Stimulated activated naive CD4-positive, alpha-beta T cell (primary cell): ENCODE results near the gene CFAP45.

Source experiments
- DNase-seq, 6 experiments: peaks; one replicate each; lab custom pipeline; 2025; lab: John Stamatoyannopoulos, UW

The CFAP45 gene

DNA sequence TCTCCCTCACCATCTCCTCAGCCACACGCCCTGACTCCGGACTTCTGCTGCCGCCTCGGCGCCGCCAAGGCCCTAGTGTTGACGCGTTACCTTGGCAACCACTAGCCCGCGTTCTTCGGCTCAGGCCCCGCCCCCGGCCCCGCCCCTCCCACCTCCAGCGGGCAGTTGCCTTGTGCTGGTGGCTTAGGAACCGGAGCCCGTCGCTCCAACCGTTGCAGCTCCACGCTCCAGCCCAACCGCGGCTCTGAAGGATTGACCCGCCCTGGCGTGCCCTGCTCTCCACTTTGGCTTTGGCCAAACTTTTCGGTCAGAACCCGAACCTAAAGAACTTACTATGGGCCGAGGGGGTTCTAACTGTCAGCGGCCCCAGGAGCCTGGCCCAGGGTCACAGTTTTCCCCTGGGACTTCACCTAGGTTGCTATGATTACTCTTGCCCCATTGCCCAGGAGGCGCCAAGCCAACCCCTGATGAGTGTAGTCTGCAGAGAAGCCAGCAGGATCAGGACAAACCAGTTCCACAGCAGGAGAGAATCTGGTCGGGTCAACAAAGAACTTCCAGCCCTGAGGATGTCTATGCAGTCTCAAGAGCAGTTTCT is at the start of gene CFAP45:
Gene CFAP45, minus strand, starts transcription at position 80 of the 595 bp plus-strand sequence. Its CDS starts 67 bp downstream, at position 13.
- DNase-seq: no peak

DNA sequence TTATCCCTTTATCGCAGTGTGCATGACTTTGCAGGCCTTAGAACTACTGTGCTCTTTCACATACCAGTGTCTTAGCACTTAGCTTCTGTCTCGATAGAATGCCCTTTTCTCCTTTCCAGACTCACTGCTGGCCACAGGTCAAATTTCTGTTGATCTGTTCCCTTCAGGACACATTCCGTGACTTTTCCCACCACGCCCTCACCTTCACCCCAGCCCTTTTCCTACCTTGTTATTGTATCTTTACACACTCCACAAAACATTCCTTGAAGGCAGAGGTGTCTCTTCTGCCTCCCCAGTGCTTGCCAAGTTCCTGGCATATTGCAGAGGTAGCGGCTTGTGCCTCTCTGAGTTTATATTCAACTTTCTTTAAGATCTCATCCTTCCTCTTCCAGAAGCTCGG is 49.2 kb upstream of the CFAP45 start:
- no peak for DNase-seq

- DNase-seq: no peak
These were observed 48.0 kb upstream of the CFAP45 start for GRCh38 chr1:159947942-159948341.

DNA sequence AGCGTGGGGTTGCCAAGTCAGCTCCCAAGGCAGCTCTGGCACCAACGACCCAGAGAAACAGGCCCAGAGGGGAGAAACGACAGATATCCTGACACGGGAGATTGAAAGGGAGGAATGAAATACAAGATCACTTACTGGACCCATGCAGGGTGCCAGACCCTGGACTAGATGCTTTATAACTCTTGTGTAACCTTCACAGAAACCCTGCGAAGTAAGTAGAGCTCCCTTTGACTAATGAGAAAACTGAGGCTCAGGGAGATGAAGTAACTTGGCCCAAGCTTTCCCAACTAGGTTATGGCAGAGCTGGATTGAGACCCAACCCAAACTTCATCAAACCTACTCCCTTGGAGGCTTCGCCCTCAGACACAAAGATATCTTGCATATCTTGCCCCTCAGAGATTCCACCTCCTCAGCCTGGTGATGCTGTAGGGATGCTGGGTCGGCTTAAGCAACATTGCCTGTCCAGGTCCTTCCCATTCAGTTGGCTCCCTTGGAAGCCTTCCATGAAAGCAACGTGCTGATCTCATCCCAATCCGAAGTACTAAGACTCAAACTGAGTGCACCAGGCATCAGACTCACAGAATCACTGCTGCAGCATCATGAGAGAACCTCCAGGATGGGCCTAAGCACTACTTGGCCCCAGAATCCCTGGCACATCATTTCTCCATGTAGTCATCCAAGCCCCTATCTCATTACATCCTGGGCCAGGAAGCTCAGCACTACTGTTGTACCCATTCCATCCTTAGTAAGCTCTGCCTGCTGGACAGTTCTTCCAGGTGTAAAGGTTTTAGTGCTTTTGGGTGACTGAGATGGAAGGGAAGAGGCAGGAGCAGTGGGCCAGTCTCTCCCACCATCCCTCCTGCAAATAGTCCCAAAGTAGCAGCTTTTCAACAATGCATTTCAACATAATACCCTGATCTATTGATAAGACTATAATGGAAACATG is 46.5 kb upstream of the CFAP45 start:
- no peak for DNase-seq

DNA sequence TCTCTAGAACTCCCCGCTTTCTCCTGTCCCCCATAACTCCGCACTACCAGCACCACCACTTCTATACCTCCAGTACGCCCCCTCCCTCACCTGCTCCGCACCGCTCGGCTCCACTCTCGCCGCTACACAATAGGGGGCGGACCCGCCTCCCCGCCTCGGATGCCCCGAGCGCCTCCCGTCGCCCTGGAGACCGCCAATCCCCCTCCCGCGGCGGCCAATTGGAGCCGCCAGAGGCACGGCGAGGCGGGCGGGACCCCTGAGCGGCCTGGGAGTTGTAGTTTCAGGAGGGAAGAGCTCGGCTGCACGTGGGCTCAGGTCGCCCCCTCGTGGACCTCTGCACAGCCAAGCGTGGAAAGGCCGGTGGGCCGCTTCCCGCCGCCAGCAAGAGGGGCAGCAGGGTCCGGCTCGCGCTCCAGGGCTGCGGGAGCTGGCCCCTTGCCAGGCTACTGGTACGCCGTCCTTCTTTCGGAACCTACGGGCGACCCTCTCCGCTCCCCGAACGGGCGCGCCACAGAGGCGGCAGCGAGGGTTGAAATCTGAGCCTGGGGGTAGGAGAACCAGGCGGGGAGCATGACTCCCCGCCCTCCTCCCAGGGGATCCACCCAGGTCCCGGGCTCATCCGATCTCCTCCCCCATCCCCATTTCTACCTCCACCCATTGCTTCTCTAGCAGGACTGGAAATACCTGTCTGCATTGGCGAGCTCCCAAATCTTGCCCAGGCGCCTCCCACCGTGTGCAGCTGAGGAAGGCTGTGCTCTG is 45.7 kb upstream of the CFAP45 start, which contains the start of gene IGSF9:
Gene IGSF9, minus strand, starts transcription at position 131 of the 759 bp plus-strand sequence. CDS start 2,159 bp downstream, outside the sequence.
- DNase-seq: peak; percentile 56 to 77 (median 74)

GRCh38 chr1:159944623-159945455 is 44.9 kb upstream of the CFAP45 start:
- no peak for DNase-seq

DNA sequence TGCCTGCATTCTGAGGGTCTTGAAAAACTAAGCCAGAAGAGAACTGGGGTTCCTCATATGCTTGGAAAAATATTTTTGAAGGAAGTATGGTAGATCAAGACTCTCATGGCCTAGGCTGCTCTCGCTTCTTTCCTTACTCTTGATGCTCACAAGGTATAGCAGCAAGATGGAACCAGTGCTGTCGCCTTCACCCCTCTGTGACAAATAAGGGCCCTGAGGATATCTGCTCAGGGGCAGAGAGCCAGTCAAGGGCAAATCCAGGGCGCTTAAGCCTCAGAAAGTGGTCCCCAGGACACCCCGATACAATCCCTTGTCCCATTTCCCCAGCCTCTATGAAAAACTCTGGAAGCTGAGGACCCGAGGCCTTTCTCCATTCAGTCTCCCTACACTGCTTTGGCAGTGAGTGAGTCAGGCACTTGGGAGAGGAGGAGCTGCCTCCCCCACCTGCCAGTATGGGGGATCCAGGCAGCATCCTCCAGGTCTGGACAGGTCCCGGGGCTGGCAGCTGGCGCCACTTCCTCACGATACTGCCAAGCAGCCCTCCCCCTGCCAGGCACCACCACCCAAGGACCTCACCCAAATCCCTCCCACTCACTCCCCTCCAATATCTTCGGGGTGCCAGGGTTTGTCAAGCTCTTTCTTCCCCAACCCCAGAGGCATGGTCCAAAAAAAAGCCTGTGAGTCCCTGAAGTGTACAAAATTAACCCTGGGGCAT is 44.1 kb upstream of the CFAP45 start:
- DNase-seq: no peak

GRCh38 chr1:159943278-159943640 is 43.3 kb upstream of the CFAP45 start:
- DNase-seq: no peak

GRCh38 chr1:159942632-159943277 is 42.8 kb upstream of the CFAP45 start:
- DNase-seq: no peak

DNA sequence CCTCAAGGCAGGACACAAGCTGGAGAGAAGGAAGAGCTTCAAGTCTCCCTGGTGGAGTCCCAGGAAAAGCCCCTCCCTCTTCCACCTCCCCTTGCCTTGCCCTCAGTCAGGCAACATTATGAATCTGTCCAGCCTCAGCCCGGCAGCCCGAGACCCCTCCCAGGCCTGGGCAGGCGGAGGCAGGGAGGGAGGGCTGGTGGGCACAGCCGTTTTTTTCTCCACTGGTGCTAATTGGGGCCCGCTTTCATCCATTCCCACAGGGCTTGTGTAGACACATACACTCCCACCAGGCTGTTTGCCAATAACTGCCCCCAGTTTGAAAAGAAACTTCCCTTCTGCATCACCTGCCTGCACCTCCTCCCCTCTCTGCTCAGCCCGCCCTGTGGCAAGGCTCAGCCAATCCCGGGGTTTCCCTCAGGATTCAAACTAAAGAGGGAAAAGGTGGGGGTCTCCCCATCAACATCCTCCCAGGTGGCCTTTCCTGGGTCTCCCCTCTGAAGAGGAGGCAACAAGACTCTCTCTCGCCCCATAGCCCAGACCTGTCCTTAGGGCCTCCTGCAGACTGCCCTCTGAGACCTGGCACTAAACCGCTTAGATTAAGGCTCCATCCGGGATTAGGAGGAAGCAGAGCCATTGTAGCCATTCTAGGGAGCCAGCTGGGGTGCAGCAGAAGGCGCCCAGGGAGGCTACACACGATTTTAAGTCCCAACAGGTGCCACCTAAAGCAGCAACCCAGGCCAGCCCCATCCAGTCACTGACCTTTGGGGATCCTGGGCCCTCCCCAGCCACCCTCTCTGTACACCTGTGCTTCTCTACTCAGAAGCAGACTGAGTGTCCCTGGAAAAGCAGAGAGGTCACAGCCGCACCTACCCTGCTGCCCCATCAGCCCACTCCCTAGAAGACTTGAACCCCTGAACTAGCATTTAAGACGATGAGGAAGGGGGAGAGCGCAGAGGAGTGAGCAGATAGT is 41.9 kb upstream of the CFAP45 start:
- DNase-seq: no peak

GRCh38 chr1:159941141-159941540 is 41.2 kb upstream of the CFAP45 start:
- DNase-seq: no peak

GRCh38 chr1:159940006-159940620 is 40.1 kb upstream of the CFAP45 start:
- DNase-seq: no peak

DNA sequence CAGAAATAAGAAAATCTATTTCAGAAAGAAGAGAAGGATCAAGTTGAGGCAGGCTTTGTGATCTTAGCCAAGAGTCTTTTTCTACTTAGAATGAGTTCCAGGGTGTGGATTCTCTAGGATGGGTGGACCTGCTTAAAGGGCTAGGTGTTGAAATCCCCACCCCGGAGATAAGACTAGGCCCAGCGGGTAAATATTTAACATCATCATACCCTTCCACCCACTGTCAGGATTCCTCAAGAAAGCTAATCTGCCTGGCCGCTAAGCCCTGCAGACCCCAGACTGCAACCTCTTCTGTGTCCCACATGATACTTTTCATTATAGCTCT is 39.7 kb upstream of the CFAP45 start:
- no peak for DNase-seq

- DNase-seq: no peak
These were observed 39.1 kb upstream of the CFAP45 start for GRCh38 chr1:159938905-159939677.

- no peak for DNase-seq
These were observed 38.4 kb upstream of the CFAP45 start for GRCh38 chr1:159938211-159938852.

GRCh38 chr1:159937054-159937750 is 37.2 kb upstream of the CFAP45 start:
- DNase-seq: no peak
